ENCODE data around the gene UPB1.

Gene UPB1

DNA sequence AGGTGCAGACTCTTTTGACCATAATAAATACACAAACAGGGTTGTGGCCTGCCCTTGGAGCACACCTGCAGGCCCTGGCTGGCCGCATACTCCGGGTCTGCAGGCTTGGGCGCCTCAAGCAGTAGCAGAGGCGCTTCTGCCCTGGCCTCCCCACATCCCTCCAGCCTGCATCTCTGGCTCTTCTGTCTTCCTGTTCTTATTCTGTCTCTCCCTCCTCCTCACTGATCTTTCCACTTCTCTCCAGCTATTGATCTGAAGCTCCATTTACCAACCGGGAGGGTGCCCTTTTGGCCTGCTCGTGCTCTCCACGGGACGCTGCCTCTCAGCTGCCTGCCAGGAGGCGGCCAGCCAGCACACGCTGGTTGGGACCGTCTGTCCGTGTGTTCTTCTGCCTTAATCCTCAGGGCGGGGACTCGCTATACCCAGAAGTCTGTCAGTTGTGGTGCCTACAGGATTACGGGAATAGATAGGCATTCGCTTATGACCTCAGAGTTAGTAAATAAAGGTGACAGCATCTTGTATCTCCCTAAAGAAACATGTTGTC is 5.2 kb downstream of the UPB1 start:
- in situ Hi-C loops (cut with HindIII; ENCODE audit: low sequenced_read_pairs), result no loop called here
- H3K4me3 ChIP-seq (ENCODE audit: low read depth, low read length), result no peak overlapping the region
- no peak for TF ChIP-seq CTCF (IDR thresholded peaks at IDR 0.05; ENCODE audit: low read depth, low read length, missing control alignments)
- no peak for DNase-seq (ENCODE audit: low read depth)

DNA sequence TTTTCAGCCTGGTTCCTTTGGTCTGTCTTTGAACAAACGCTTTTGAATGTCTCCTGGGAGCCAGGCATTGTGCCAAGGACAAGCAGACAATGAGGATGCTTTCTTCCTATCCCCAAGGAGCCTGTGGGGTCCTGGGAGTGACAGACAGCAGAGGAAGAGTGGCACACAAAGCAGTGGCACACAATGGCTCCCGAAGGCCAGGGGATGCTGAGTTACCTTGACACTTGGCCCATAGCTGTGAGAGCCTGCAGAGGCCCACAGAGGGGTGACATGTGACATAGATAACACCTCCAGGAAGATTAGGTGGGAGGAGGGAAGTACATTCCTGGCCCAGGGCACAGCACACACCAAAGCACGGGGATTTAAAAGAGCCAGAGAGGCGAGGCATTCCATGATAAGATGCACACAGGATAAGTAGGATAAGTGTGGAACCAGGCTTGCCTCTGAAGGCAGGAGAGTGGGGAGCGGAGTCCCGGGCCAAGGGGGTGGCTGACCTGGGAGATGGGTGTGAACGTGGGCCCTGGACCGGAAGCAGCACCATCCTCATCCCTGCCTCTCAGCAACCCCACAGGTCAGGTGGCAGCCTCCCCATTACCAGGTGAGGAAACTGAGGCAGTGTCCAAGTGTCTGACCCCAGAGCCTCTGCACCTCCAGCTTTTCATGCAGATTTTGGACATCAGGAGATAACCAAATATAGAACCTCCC is 6.3 kb downstream of the UPB1 start:
- TF ChIP-seq CTCF (IDR thresholded peaks at IDR 0.05; ENCODE audit: low read depth, low read length, missing control alignments), result no peak
- in situ Hi-C loops (cut with HindIII; ENCODE audit: low sequenced_read_pairs), result no loop called here
- no peak for DNase-seq (ENCODE audit: low read depth)
- H3K4me3 ChIP-seq (ENCODE audit: low read depth, low read length), result no peak overlapping the region

- no peak for DNase-seq (ENCODE audit: low read depth)
- no peak overlapping the region for H3K4me3 ChIP-seq (ENCODE audit: low read depth, low read length)
- in situ Hi-C loops (cut with HindIII; ENCODE audit: low sequenced_read_pairs), result no loop called here
- TF ChIP-seq CTCF (IDR thresholded peaks at IDR 0.05; ENCODE audit: low read depth, low read length, missing control alignments), result no peak
Observed at GRCh38 chr22:24502034-24502433, 6.9 kb downstream of the UPB1 start.

DNA sequence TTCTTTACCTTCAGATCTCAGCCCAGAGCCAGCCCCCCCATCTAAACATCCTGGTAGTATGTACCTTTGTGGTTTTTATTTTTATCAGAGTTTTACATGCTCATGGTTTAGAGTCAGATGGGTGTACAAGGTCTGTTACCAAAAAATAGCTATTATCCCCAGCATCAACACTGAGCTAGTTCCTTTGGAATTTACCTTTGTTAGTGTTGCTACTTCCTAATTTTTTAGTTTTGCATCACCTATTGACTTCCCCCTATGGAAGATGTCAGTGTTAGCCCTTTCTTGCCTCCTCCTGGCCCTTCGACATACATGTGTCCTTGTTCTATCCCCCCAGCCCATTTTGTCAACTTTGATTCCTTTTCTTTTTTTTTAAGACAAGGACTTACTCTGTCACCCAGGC is 7.4 kb downstream of the UPB1 start:
- TF ChIP-seq CTCF (IDR thresholded peaks at IDR 0.05; ENCODE audit: low read depth, low read length, missing control alignments), result no peak
- H3K4me3 ChIP-seq (ENCODE audit: low read depth, low read length), result no peak overlapping the region
- DNase-seq (ENCODE audit: low read depth), result no peak
- in situ Hi-C loops (cut with HindIII; ENCODE audit: low sequenced_read_pairs), result no loop called here

DNA sequence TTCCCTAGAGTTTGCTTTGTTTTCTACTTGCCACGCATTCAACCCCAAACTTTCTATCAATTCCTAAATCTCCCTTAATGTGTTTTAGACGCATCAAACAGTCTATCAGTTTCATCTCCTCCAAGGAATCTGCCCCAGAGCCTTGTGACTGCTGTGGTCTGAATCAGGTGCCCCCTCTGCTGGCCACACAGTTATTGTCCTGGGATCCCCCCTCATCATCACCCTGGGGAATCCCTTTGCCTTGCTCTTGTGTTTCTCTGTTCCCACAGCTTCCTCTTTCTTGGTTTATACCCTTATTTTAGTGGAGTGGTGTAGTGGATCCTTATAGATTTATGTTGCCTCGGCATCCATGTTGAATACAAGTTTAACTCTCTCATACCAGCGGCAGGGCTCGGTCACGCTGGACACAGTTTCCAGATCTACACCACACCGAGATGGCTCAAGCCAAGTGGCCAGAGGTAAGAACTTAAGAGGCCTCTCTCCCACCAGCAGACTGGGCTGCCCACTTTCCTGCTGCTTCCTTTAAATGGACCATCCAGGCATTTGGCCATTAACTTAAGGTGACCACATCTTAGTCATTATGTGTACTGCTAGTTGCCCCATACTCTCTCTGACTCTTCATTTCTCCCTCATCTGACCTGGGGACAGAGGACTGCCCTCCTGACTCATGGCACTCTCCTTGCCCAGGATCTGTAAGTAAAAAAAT is 8.2 kb downstream of the UPB1 start:
- no peak overlapping the region for H3K4me3 ChIP-seq (ENCODE audit: low read depth, low read length)
- in situ Hi-C loops (cut with HindIII; ENCODE audit: low sequenced_read_pairs), result no loop called here
- TF ChIP-seq CTCF (IDR thresholded peaks at IDR 0.05; ENCODE audit: low read depth, low read length, missing control alignments), result peak; percentile 79
- peak; percentile 33 for DNase-seq (ENCODE audit: low read depth)

- H3K4me3 ChIP-seq (ENCODE audit: low read depth, low read length), result no peak overlapping the region
- TF ChIP-seq CTCF (IDR thresholded peaks at IDR 0.05; ENCODE audit: low read depth, low read length, missing control alignments), result no peak
- in situ Hi-C loops (cut with HindIII; ENCODE audit: low sequenced_read_pairs), result no loop called here
- DNase-seq (ENCODE audit: low read depth), result no peak
Observed at GRCh38 chr22:24503843-24504338, 8.8 kb downstream of the UPB1 start.

Data from astrocyte of the cerebellum (primary cell).